ENCODE results near the gene SMARCD2.
"Not testable (repeated sequence)": the region's sequence is repeated elsewhere in the genome, so short reads cannot be mapped to it uniquely, and the experiment has no call there.

The SMARCD2 gene

GRCh38 chr17:63842540-63843386 lies at the start of gene SMARCD2:
Gene SMARCD2, minus strand, starts transcription at chr17:63842685. Its CDS starts 11 bp downstream, at chr17:63842674.
- TF ChIP-seq CTCF (IDR thresholded peaks at IDR 0.05): 0 out of 2 replicates have a peak, but pooled peaks have one; percentile 8

GRCh38 chr17:63889026-63889848 lies 46.8 kb upstream of the SMARCD2 start:
- TF ChIP-seq CTCF (IDR thresholded peaks at IDR 0.05): peak; percentile 45

GRCh38 chr17:63881935-63882601 lies 39.6 kb upstream of the SMARCD2 start, which contains the start of gene GH2:
Gene GH2, minus strand, starts transcription at chr17:63881944. Its CDS starts 143 bp downstream, at chr17:63881801.
- peak; percentile 61 for TF ChIP-seq CTCF (IDR thresholded peaks at IDR 0.05)

- no peak for TF ChIP-seq CTCF (IDR thresholded peaks at IDR 0.05)
These were observed 38.2 kb upstream of the SMARCD2 start for GRCh38 chr17:63880706-63881105.

- not testable (repeated sequence) for TF ChIP-seq CTCF (IDR thresholded peaks at IDR 0.05)
These were observed 31.1 kb upstream of the SMARCD2 start, which contains the start of gene CSH2 for GRCh38 chr17:63873577-63873976. Gene CSH2, minus strand, starts transcription at chr17:63873677. Its CDS starts 63 bp downstream, at chr17:63873614.

GRCh38 chr17:63859257-63859656 lies 16.8 kb upstream of the SMARCD2 start:
- no peak for TF ChIP-seq CTCF (IDR thresholded peaks at IDR 0.05)

- TF ChIP-seq CTCF (IDR thresholded peaks at IDR 0.05): no peak
These were observed 12.7 kb upstream of the SMARCD2 start for GRCh38 chr17:63855185-63855584.

Data from LNCAP (cell line).